Measurements from ENCODE around the gene ATF5.
"Not testable (repeated sequence)": the region's sequence is repeated elsewhere in the genome, so short reads cannot be mapped to it uniquely, and the experiment has no call there.

ATF5 gene

DNA sequence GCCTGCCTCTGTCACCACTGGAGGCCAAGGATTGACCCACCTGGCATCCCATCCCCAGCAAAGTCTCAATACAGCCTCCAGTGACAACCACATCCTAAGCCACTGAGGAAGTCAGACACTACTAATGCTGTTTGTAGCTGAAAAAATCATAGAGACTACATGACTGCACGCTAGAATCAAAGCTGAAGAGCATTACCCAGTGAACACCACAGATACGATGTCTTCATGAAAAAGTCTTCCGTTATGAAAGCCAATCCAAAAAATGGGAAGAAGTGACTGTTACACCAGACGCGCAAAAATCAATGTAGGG, 11.4 kb downstream of the ATF5 start:
- H3K4me3 ChIP-seq (ENCODE audit: low read depth, low read length) = no peak overlapping the region
- TF ChIP-seq, protein P1, sequence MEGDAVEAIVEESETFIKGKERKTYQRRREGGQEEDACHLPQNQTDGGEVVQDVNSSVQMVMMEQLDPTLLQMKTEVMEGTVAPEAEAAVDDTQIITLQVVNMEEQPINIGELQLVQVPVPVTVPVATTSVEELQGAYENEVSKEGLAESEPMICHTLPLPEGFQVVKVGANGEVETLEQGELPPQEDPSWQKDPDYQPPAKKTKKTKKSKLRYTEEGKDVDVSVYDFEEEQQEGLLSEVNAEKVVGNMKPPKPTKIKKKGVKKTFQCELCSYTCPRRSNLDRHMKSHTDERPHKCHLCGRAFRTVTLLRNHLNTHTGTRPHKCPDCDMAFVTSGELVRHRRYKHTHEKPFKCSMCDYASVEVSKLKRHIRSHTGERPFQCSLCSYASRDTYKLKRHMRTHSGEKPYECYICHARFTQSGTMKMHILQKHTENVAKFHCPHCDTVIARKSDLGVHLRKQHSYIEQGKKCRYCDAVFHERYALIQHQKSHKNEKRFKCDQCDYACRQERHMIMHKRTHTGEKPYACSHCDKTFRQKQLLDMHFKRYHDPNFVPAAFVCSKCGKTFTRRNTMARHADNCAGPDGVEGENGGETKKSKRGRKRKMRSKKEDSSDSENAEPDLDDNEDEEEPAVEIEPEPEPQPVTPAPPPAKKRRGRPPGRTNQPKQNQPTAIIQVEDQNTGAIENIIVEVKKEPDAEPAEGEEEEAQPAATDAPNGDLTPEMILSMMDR (IDR thresholded peaks at IDR 0.05; ENCODE audit: low read depth, low read length) = no peak

DNA sequence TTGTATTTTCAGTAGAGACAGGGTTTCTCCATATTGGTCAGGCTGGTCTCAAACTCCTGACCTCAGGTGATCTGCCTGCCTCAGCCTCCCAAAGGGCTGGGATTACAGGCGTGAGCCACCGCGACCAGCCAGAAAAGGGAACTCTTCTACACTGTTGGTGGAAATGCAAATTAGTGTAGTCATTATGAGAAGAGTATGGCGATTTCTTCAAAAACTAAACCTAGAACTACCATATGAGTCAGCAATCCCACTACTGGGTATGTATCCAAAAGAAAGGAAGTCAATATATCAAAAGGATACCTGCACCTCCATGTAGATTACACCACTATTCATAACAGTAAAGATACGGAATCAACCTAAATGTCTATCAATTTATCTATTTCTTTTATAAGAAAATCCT, 15.6 kb downstream of the ATF5 start:
- not testable (repeated sequence) for H3K4me3 ChIP-seq (ENCODE audit: low read depth, low read length)

DNA sequence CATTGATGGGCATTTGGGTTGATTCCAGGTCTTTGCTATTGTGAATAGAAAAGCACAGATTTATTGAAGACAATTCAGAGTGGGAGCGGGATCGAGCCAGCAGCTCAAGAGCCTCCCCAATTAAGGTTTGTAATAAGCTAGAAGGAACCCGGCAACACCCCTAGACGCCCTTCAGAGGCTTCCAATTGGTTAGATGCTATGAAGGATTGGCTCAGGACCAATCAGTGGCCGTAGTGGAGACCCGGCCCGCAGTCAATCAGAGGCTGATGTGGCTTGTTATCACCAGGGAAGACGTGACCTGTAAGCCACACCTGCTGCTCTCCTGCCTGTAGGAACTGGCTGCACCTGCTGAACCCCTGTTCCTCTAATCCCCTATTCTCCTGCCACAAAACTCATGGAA, 17.4 kb downstream of the ATF5 start:
- TF ChIP-seq, protein P1 (IDR thresholded peaks at IDR 0.05; ENCODE audit: low read depth, low read length) = no peak
- H3K4me3 ChIP-seq (ENCODE audit: low read depth, low read length) = no peak overlapping the region

DNA sequence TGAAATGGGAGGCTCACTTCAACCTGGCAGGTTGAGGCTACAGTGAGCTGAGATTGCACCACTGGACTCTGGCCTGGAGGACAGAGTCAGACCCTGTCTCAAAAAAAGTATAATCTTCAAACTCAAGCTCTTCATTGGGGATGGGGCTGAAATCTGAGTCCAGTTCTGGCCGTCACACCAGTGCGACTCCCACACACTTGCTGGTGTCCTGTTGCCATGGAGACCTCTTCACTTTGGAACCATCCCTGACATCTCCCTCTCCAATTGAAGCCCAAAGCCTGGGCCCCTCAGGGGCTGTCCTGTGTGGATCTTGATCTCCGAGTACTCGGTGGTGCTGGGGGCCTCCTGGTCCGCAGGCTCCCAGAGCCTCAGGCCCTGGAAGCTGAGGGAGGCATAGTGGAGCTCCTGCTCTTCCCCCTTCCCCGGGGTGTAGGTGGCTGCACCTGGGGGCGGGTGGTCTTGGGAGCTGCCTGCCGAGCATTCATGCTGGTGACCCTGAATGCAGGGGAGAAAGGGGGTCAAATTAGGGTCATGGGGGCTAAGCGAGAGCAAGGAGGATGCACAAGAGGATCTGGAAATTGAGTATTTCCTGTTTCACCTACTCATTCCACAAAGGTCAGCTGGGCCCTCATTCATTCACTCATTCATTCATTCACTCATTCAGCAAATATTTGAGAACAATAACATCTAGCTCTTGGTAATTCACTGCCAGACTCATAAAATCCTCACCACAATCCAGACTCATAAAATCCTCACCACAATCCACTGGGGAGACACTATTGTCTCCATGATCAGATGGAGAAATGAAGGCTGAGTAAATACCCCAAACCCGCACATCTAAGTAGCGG, 21.0 kb downstream of the ATF5 start:
- TF ChIP-seq, protein P1 (IDR thresholded peaks at IDR 0.05; ENCODE audit: low read depth, low read length) = no peak
- H3K4me3 ChIP-seq (ENCODE audit: low read depth, low read length) = no peak overlapping the region

DNA sequence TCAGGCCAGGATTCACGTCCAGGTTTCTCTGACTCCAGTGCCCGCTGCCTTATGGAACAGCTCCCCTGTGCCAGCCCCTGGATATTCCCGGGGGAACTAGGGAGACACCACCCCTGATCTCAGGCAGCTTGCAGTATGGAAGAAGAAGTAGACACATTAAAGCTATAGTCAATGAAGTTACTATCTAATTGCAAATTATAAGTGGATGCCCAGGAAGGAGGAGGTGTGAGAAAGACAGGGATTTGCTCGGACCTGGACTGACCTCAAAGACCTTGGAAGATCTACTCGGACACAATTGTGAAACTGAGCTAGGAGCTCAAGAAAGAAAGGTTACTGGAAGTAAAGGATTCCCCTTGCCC, 21.6 kb downstream of the ATF5 start:
- TF ChIP-seq, protein P1 (IDR thresholded peaks at IDR 0.05; ENCODE audit: low read depth, low read length) = no peak
- no peak overlapping the region for H3K4me3 ChIP-seq (ENCODE audit: low read depth, low read length)

DNA sequence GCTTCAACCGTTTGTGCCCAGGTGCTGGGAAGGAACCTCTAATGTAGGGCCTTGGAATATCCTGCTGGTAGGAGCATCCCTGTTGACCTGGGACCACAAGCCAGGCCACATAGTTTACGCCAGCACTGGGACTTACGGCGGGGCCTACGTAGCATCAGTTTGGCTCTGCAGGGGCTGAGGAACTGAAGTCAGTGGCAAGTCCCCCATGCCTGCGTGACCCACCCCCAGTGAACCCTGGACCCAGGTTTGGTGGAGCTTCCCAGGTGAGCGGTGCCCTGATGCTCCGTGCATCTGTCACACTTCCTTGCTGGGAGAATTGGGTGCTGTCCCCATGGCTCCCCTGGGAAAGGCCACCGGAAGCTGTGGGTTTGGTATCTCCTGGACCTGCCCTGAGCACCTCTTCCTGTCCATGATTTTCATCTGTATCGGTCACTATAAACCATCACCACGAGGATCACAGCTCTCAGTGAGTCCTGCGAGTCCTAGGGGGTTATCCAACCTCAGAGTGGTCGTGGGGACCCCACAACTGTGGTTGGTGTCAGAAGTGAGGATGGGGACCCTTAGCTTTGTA, 22.0 kb downstream of the ATF5 start:
- TF ChIP-seq, protein P1 (IDR thresholded peaks at IDR 0.05; ENCODE audit: low read depth, low read length) = no peak
- no peak overlapping the region for H3K4me3 ChIP-seq (ENCODE audit: low read depth, low read length)

DNA sequence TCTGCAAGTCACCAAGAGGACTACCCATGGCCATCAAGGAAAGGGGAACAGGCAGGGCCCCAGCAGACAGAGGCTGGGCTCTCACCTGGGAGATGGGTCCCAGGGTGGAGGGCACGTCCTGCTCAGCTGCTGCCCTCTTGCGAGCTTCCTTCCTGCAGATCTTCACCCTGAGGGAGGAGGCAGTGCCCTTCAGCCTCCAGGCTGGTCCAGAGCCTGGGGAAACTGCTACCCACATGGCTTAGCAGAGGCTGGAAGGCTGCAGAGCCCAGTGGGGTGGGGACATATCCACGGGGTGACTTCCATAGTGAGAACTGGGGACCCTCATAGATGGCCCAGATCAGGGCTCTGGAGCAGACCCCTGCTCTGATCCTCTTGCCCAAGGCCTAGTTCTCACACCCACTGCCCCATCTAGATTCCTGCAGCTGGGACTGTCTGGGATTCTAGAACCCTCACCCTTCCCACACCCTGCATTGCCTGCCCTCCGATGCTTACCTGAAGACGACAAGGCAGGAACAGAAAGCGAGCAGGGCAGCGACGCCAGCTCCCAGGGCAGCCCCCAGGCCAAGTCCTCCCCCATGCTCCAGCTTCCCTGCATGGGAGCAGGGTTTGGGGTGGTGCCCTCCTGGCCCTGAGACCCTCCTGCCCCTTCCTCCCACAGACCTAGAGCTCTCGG, 22.9 kb downstream of the ATF5 start:
- no peak overlapping the region for H3K4me3 ChIP-seq (ENCODE audit: low read depth, low read length)
- TF ChIP-seq, protein P1 (IDR thresholded peaks at IDR 0.05; ENCODE audit: low read depth, low read length) = no peak
